GM10266 (cell line): Measurements from ENCODE around the gene BCL11A.

Experiments used
- DNase-seq: peaks from one replicate; pipeline ENCODE4 v3.0.0; 2012; ENCODE audit errors: extremely low spot score
- CTCF ChIP-seq: IDR thresholded peaks from 2 replicates; pipeline ENCODE4 v1.5.1; 2012; ENCODE audit warnings: mild to moderate bottlenecking, low read depth; ENCODE audit not compliant: control insufficient read depth, insufficient read depth; ENCODE audit errors: missing control alignments

The BCL11A gene

DNA sequence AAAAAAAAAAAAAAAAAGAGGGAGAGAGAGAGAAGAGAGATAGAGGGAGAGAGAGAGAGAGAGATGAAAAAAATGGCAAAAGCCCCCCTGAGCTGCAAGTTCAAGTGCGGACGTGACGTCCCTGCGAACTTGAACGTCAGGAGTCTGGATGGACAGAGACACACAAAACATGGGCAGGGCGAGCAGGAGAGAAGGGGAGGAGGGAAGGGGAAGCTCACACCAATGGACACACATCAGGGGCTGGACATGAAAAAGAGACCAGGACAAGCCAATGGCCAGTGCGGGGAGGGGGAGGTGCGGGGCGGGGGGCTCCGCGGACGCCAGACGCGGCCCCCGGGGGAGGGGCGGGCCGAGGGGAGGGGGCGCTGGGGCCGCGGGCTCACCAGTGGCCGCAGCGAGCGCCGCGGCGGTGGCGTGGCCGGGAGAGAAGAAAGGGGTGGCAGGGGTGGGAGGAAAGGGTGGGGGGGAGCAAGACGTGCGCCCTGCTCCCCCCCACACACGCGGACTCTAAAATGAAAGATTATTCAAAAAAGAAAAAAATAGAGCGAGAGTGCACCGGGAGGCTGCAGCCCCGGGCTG lies at the start of gene BCL11A:
Gene BCL11A, minus strand, starts transcription at position 160 of the 579 bp plus-strand sequence. CDS start 384 bp downstream, outside the sequence.
- DNase-seq: peak; percentile 56
- no peak for TF ChIP-seq CTCF

DNA sequence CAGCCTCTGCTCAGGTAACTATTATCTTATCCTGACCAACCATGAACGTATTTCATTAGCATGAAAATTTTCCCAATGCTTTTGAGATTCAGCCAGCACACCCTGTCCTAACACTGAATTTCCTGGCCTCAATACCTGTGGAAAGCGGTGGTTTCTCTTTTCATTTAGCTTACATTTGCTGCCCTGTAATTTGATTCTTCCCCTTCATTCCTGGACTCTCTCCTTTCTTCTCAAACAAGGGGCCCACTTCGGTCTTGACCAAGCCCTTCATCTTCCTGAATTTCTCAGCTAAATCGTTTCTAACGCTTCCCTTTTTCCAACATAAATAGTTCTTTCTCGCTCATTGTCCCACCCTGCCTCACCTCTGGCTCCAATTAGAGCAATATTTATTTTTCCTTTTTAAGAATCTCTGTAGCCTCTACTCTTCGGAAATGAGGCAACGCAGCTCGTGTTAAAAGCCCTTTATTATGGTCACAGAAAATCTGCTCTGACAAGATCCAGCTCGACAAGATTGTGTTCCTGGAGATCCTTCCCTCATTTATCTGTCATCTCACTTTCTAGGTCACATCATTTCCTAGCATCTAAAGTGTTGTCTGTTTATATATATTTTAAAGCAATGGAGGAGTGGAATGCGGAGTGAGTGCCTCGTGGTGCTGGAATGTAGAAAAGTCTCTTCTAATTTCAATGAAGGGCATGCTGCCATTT lies 49.5 kb upstream of the BCL11A start:
- no peak for TF ChIP-seq CTCF
- no peak for DNase-seq

DNA sequence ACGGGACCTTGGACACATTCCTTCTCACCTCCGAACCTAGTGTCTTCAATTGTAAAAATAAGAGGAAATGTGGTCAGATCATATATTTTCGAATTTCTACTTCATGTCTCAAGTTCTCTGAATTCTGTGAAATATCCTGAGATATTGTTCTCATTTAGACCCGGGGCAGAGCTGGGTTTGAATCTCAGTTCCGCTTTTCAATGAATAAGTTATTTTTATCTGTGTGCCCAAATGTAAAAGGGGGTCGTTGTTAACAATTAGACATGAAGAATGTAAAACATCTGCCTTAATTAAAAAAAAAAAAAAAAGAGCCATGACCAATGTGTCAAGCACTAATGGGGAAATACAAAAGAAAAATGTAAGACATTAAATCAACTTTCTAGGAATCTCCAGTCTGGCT lies 48.9 kb upstream of the BCL11A start:
- no peak for TF ChIP-seq CTCF
- no peak for DNase-seq

GRCh38 chr2:60598271-60598670 lies 44.8 kb upstream of the BCL11A start:
- TF ChIP-seq CTCF: no peak
- DNase-seq: no peak

DNA sequence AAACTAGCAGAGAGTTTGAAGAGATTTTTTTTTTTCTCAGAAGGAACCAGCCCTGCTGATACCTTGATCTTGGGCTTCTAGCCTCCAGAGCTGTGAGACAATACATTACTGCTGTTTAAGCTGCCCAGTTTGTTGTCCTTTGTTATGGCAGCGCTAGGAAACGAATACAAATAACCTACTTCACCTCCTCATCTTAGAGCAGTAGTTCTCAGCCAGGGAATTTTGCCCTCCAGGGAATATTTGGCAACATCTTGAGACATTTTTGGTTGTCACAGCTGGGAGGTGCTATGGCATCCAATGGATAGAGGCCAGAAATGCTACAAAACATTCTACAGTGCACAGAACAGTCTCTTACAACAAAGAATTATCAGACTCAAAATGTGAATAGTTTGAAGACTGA lies 43.9 kb upstream of the BCL11A start:
- TF ChIP-seq CTCF: no peak
- DNase-seq: no peak

GRCh38 chr2:60596411-60596810 lies 43.0 kb upstream of the BCL11A start:
- TF ChIP-seq CTCF: no peak

DNA sequence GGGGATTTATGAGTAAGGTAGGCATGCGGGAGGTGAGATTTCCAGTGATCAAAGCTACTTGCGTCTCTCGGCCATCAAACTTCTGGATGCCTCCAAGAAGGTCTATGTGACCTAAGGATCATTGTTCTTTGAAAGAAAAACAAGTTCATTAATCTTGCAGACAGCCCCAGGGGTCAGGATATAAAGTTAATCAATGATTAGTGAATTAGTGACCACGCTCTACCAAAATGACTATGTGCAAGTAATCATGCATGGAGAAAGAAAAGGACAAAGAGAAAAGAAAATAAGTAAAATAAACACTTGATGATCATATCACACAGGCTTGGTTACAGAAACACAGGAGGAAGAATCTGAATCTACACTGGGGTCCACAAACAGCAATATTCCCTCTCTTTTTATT lies 42.5 kb upstream of the BCL11A start:
- DNase-seq: no peak
- TF ChIP-seq CTCF: no peak

More at GRCh38 chr2:60596411-60596810, 43.0 kb upstream of the BCL11A start:
- DNase-seq: no peak
